GM19372 (cell line): Measurements from ENCODE around the gene ANKRD13D.
A peak's percentile ranks its signal among the peaks of the same experiment; 100 is the strongest.

Source experiments
- ATAC-seq: cut with Tn5 transposase; IDR thresholded peaks from one replicate; pipeline ENCODE4 v1.9.1; 2021; ENCODE audit warnings: mild to moderate bottlenecking, low read depth, moderate library complexity; ENCODE audit not compliant: unreplicated experiment

Gene ANKRD13D

DNA sequence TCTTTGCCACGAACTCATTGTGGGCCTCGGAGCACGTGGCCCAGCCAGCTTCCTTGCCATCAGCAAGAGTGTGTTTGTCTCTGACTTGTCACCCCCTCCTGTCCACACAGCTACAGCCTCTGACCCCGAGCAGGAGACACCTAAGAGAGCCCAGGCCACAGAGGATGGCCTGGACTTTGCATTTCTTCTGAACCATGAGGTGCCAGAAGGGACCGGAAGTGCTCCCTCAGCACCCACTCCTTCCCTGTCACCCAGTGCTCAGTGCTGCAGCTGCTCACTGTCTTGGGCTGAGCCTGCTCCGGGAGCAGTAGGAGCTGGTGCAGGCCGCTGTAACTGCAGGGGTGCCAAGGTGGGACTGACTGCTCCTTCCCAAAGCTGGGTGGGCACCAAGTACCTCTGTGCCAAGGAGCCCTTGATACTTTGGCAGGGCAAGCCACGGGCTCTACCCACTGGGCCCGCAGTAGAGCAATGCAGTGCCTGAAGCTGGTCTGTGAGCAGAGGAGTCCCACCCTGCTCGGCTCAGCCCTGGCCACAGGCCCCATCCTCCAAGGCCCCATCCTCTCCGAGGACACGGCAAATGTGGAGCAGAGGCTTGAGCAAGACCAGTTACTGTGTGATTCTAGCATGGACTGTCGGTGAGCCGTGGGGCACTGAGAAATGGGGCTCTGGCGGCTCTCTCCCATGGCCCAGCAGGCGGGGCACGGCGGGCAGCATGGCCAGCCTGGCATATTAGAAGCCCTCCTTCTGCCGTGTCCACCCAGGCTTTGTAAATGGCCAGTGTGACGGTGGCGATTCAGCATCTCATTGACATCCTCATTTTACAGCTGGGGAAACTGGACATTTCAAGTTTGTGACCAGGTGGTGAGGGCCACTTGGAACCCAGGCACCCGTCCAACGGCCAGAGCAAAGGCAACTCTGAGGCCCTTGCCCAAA lies 16.5 kb upstream of the ANKRD13D start:
- ATAC-seq: no peak

DNA sequence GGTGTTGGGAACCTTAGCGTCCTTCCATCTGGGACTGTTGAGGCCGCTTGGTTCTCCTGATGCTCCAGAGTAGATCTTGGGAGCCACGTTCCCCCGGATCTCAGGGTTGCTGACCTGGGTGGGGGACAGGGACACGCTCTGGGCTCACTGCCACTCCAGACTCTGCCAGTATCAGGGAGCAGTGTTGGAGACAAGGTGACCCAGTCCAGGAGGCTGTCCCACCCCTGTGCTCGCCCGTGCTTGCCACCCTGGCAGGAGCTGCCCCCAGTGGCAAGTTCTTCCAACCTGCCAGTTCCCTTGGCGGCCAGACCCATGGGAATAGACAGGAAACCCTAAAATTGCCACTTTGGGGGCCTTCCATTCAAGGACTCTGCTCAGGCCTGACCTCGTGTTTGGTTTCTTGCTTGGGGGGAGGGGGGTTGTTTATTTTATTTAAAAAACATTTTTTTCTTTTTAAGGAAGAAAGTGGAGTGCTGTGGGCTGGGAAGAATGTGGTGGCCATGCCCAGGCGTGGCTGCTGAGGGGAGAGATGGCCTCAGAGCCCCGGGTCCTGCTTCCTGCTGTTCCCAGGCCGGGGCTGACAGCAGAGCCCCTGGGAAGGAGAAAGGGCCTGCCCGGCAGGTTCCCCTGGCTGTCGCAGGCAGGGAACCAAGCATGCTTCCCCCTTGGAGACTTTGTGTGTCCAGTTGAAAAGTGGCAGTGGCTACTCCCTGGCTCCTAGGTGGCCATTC lies 15.7 kb upstream of the ANKRD13D start:
- no peak for ATAC-seq

DNA sequence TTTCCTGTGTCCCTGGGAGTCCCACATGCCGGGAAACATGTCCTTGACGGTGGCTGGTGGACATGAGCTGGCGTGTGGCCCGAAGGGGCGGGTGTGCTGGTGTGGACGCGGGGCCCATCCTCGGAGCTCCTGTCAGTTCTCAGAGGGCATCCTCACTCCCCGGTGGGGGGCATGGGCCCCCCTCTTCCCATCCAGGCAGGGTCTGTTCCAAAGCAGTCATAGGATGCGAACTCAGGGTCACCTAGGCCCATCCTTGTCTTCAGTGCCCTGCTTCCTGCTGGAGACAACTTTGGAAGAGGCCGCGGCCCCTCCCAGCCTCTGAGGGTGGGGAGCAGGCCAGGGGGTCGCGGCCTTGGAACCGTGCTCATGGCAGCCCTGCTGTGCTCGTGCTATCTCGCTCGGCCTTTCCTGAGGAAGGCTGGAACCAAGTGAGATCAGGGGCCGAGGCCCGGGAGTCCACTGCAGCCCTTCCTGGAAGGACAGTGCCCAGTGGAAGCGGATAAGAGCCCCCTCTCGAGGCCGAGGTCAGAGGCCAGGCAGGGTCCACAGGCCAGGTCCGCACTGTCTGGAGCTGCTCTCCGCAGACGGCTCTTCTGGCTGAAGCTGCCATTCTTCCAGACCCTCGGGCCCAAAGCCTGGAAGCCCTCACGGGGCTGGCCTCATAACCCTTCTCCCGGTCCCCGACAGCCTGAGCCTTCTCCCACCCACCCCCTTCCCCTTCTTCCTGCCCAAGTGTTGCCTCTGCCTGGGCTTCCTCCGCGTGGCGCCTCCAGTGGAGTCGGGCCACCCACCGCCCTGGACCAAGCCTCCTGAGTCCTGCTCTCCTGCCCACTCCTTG lies 14.1 kb upstream of the ANKRD13D start:
- ATAC-seq: no peak

DNA sequence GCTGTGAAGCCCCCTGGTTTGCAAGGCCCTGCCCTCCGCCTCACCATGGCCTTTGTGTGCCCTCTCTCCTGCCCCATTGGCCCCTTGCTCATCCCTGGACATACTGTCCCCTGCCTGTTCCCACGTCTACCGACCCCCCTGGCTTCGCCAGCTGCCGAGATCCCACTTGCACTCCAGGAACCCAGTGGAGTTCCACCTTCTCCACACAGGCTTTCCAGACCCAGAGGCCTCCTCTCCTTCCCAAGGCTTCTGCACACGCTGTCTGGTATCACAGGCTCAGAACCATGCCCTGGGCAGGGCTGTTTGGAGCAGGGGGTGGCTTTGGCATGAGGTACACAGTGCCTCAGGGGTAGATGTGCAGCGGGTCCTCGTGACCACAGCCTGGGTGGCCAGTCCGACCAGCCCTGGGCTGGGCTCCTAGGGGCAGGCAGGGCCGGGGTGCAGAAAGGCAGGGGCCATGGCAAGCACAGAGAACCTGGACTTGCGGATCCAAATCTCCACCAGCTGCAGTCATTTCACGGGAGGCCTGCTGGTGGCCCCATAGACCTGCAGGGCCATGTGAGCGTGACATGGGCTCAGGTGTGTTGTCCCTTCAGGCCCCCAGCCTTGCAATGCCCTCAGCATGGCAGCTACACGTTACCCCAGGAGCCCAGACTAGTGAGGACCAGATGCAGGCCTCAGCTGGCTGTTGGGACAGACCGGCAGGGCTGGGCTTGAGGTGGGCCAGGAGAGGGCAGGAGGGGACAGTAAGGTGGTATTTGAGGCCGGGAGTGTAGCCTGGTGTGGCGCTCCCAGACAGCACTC lies 13.3 kb upstream of the ANKRD13D start:
- no peak for ATAC-seq

DNA sequence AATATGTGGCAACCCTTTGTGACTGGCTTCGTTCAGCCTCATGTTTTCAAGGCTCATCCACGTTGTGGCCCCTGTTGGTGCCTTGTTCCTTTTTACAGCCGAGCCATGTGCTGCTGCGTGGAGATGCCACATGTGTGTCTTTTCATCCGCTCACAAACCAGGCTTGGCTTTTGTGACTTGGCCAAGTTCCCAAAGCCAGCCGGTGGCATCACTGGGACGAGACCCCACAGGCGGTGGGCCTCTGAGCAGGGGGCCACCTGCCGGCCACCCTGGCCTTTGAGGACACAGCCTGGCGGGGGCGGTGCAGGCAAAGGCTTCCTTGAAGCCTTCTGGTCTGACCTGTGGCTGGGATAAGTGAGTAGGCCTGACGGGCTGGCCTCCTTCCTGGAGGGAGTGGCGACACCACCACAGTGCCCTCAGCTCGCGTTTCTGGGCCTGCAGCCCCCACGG lies 12.3 kb upstream of the ANKRD13D start:
- ATAC-seq: peak; percentile 21

DNA sequence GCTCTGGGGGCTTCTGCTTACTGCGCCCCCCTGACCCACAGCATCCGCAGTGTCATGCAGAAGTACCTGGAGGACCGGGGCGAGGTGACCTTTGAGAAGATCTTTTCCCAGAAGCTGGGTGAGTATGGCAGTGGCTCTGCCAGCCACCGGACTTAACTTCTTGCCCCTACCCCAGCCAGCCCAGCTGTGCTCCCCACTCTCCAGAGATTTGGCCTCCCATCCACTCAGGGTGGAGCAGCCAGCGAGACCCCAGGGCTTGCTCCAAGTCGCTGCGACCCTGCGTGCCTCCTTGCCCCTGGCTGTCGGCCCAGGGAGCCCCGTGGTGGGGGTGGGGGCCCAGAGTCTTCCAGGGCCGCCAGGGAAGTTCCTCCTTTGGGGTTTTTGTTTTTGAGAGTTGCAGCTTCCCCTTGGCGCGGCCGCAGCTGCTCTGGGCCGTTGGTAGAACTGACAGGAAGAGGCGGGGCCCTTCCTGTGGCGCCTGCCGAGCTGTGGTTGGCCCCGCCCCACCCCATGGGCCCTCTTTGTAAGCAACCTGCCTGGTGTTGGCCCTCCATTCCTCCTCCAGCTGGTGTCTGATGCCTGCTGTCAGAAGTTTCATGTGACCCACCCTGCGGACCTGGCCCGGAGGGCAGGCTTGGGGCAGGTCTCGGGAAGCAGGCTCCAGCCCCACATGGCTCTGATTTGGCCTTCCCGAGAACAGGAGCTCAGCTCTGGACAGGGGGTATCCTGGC lies 11.7 kb upstream of the ANKRD13D start:
- ATAC-seq: peak; percentile 87

DNA sequence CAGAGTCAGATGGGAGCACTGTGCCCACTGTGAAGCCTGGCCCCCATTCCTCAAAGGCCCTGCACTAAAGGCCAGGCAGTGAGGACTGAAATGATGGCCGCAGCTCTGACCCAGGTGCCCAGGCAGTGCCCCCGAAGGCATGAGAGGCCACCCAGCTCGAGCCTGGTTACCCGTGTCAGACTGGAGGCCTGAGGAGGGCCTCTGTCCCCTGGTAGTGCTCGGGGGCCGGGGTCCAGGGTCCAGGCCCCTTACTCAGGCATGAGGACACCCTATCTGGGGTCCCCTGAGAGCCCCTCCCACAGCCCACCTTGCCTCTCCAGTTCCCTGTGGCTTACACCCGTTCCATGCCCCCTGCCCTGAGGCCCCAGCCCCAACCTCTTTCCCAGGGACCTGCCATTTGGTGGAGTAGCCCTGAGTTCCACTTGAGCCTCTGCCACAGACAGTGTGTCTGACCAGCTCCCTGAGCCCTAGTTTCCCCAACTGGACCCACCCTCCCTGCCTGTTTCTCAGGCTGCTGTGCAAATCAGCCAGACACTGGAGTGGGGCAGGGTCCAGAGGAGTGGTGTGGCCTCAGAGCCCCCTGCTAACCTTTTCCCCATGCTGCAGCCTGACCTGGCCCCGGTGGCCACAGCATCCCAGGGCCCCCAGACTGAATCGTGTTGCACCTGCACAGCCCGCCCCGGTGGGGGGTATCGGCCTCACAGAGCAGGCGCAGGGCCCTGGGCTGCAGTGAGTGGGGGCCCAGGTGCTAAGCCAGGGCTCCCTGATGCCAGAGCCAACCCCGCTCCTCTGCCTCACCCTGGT lies 10.8 kb upstream of the ANKRD13D start:
- ATAC-seq: no peak

DNA sequence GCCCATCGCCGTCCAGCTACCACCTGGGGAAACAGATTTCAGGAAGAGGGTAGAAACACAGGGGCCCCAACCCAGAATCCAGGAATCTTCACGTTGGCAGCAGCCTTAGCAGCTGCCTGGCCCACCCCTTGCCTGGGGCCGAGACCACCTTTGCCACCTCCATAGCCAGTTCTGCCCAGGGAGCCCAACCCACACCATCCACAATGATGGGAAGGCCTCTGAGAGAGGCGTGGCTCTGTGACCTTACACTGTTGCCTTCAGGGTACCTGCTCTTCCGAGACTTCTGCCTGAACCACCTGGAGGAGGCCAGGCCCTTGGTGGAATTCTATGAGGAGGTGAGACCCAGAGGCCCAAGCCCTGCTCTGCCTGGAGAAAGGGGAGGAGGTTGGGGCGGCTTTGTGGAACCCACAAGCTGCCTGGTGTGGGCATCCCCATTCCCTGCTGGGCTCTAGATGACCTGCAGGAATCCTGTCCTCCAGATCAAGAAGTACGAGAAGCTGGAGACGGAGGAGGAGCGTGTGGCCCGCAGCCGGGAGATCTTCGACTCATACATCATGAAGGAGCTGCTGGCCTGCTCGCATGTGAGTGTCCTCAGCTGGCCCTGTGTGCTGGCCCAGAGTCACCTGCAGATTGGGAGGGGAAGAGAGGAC lies 10.0 kb upstream of the ANKRD13D start:
- ATAC-seq: no peak

DNA sequence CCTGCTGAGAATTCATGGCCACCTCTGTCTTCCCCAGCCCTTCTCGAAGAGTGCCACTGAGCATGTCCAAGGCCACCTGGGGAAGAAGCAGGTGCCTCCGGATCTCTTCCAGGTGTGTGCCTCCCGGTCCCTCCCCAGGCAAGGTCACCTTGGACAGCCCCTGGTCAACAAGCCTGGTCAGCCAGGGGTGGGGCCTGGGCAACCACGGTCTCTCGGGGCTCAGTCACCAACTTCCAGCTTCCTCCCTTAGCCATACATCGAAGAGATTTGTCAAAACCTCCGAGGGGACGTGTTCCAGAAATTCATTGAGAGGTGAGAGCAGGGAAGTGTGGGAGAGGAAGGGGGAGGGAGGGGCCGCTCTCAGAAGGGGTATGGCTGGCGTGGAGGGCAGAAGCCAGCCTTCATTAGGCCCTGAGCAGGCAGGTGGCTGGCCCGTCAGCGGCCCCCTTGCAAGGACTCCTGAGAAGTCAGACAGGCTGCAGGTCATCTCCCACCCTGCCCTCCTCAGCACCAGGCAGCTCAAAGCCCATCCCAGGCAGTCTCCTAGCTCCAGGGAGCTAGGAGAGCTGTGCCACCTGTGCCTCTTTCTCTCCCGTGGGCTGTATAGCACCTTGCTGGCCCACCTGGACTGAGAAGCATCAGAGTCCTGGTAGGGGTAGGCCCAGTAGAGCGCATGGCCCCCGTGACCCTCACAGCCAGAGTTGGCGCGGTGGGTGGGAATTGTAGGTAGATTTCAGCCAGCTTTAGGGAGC lies 9.3 kb upstream of the ANKRD13D start:
- ATAC-seq: no peak

DNA sequence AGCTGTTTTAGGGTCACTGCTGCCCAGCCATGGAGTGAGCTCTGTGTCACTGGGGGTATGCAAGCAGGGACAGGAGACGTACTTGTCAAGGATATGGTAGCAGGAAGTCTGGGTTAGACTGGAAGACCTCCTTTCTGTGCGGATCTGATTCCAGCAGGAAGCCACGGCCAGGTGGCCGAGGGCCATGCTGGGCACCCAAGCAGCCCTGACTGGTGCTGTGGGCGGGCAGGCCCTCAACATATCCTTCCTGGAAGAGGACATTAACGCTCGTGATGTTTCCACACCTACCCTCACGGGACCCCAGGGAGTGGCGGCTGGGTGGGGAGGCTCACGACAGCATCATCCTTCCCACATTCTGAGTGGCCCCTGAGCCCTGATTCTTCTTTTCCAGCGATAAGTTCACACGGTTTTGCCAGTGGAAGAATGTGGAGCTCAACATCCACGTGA lies 8.7 kb upstream of the ANKRD13D start:
- no peak for ATAC-seq

DNA sequence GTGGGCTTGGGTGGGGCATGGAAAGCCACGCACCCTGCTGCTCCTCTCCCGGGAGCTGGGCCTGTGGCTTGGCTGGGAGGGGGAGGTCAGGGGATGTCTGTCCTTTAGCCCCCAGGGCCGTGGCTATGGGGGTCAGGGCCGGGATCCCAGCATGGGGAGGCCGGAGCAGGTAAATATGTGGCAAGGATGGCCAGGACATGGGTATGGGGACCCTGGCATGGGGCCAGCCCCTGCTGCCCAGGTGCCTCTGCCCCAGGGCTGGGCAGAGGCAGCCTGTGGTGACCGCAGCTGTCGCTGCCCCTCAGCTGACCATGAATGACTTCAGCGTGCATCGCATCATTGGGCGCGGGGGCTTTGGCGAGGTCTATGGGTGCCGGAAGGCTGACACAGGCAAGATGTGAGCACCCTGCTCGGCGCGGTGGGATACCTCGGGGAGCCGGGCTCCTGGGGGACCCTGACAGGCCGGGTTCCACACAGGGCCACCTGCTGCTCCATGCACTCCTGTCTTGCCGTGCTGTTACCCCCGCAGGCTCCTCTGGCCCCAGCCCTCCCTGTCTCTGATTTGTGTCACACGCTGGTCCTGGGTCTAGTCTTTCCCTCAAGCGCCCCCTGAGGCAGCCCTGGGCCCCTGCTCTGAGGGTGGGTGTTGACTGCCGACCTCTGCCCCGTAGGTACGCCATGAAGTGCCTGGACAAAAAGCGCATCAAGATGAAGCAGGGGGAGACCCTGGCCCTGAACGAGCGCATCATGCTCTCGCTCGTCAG lies 8.1 kb upstream of the ANKRD13D start:
- ATAC-seq: no peak

DNA sequence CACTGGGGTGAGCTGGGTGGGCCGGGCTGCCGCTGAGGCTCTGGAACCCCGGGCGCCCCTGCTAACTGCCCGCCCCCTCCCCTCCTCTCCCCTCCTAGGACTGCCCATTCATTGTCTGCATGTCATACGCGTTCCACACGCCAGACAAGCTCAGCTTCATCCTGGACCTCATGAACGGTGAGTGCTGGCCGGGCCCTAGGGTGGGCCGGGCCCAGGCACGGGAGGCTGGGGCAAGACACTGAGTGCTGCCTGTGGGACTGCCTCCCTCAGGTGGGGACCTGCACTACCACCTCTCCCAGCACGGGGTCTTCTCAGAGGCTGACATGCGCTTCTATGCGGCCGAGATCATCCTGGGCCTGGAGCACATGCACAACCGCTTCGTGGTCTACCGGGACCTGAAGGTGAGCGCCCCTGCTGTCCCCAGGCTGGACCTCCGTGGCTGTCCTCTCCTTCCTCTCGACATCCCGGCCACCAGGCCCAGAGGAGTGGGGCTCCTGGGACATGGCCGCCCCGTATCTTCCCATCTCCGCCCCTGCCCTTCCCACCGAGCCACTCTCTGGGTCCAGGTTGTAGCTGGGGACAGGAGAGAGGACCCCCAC lies 7.5 kb upstream of the ANKRD13D start:
- ATAC-seq: no peak

DNA sequence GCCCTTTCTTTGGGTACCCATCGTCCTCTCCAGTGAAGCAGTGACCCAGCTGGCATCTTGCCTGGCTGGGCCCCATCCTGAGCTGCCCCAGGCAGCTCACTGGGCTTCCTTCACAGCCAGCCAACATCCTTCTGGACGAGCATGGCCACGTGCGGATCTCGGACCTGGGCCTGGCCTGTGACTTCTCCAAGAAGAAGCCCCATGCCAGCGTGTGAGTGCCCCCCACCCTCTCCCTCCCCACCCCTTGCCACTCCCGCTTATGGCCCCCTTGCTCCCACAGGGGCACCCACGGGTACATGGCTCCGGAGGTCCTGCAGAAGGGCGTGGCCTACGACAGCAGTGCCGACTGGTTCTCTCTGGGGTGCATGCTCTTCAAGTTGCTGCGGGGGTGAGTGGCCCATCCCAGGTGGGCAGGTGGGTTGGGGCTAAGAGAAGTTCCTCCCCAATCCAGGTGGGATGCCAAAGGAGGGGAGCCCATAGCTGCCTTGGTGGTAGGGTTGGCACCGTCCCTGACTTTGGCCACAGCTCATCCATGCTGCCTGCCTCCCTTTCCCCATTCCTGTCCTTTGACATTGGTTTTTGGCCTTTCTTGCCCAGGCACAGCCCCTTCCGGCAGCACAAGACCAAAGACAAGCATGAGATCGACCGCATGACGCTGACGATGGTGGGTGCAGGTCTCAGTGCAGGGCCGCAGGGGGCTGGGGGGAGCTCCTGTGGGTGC lies 6.8 kb upstream of the ANKRD13D start:
- ATAC-seq: no peak

DNA sequence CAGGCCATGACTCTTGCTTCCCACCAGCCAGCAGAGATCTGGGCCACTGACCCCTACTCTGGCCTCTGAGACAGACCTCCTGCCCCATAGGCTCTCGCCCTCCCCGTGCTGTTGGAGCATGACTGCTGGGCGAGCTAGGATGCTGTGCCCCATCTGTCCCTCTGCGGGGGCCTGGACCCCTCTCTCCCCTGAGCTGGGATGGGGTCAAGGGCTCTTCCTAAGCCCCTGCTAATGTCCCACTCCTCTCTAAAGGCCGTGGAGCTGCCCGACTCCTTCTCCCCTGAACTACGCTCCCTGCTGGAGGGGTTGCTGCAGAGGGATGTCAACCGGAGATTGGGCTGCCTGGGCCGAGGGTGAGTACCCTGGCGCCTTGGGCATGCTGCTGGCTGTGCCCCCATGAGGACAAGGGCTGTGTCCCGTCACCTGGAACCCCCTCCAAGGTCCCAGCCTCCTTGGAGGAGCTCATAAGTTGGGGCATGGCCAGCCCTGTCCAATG lies 6.2 kb upstream of the ANKRD13D start:
- ATAC-seq: no peak

DNA sequence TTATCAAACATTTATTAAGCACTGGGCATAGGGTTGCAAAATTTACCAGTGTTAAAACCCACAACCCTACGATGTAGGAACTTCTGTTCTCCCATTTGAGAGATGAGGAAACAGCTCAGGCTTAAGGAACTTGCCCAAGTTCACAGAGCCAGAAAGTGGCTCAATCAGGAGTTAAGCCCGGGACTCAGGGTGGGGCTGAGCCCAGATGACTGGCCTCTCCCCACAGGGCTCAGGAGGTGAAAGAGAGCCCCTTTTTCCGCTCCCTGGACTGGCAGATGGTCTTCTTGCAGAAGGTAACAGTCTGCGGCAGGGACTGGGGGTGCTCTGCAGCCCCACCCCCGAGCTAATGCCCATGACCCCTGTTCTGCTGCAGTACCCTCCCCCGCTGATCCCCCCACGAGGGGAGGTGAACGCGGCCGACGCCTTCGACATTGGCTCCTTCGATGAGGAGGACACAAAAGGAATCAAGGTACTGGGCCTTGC lies 5.6 kb upstream of the ANKRD13D start:
- no peak for ATAC-seq
